ENCODE measurements around the gene CLCN4. TPM values are rescaled to one million over a fixed set of nuclear protein-coding genes. Genes with fewer than 3 reads are reported as not detected.

The CLCN4 gene
- total RNA-seq, 1 donor from 2014 or later, result 5.7 TPM

GRCh38 chrX:10233173-10233572 lies 76.4 kb downstream of the CLCN4 start:
- no peak for DNase-seq (ENCODE audit: extremely low read depth, low read depth, low spot score)

- no peak for DNase-seq (ENCODE audit: extremely low read depth, low read depth, low spot score)
Observed at GRCh38 chrX:10233696-10234095, 76.9 kb downstream of the CLCN4 start.

- no peak for DNase-seq (ENCODE audit: extremely low read depth, low read depth, low spot score)
Observed at GRCh38 chrX:10235851-10236250, 79.1 kb downstream of the CLCN4 start.

GRCh38 chrX:10237241-10237640 lies 80.5 kb downstream of the CLCN4 start:
- DNase-seq (ENCODE audit: extremely low read depth, low read depth, low spot score), result no peak

GRCh38 chrX:10239611-10240064 lies 82.9 kb downstream of the CLCN4 start:
- DNase-seq (ENCODE audit: extremely low read depth, low read depth, low spot score), result no peak

GRCh38 chrX:10240918-10241317 lies 84.1 kb downstream of the CLCN4 start:
- DNase-seq (ENCODE audit: extremely low read depth, low read depth, low spot score), result no peak

GRCh38 chrX:10242026-10242425 lies 85.3 kb downstream of the CLCN4 start:
- no peak for DNase-seq (ENCODE audit: extremely low read depth, low read depth, low spot score)

GRCh38 chrX:10243106-10243505 lies 86.3 kb downstream of the CLCN4 start:
- no peak for DNase-seq (ENCODE audit: extremely low read depth, low read depth, low spot score)

- DNase-seq (ENCODE audit: extremely low read depth, low read depth, low spot score), result no peak
Observed at GRCh38 chrX:10244915-10245622, 88.3 kb downstream of the CLCN4 start.

- DNase-seq (ENCODE audit: extremely low read depth, low read depth, low spot score), result no peak
Observed at GRCh38 chrX:10245886-10246285, 89.1 kb downstream of the CLCN4 start.

GRCh38 chrX:10246297-10246696 lies 89.5 kb downstream of the CLCN4 start:
- DNase-seq (ENCODE audit: extremely low read depth, low read depth, low spot score), result no peak

- no peak for DNase-seq (ENCODE audit: extremely low read depth, low read depth, low spot score)
Observed at GRCh38 chrX:10246846-10247245, 90.1 kb downstream of the CLCN4 start.

GRCh38 chrX:10254739-10255138 lies 98.0 kb downstream of the CLCN4 start:
- DNase-seq (ENCODE audit: extremely low read depth, low read depth, low spot score), result no peak

- DNase-seq (ENCODE audit: extremely low read depth, low read depth, low spot score), result no peak
Observed at GRCh38 chrX:10259716-10260115, 102.9 kb downstream of the CLCN4 start.

- DNase-seq (ENCODE audit: extremely low read depth, low read depth, low spot score), result no peak
Observed at GRCh38 chrX:10265775-10266174, 109.0 kb downstream of the CLCN4 start.

GRCh38 chrX:10278716-10279115 lies 121.9 kb downstream of the CLCN4 start:
- no peak for DNase-seq (ENCODE audit: extremely low read depth, low read depth, low spot score)

GRCh38 chrX:10280071-10280470 lies 123.3 kb downstream of the CLCN4 start:
- no peak for DNase-seq (ENCODE audit: extremely low read depth, low read depth, low spot score)

GRCh38 chrX:10282490-10282889 lies 125.7 kb downstream of the CLCN4 start:
- DNase-seq (ENCODE audit: extremely low read depth, low read depth, low spot score), result no peak

- no peak for DNase-seq (ENCODE audit: extremely low read depth, low read depth, low spot score)
Observed at GRCh38 chrX:10286195-10286594, 129.4 kb downstream of the CLCN4 start.
